IPS-20b (cell line): ENCODE measurements around the gene STK33.

Experiments
- H3K27ac ChIP-seq: one replicate; pipeline ENCODE4 v1.5.1; 2013; ENCODE audit warnings: low read length
- H3K27me3 ChIP-seq: 2 replicates; pipeline ENCODE4 v1.6.1; 2013; ENCODE audit warnings: mild to moderate bottlenecking, low read length, inconsistent platforms; ENCODE audit not compliant: insufficient read depth
- H3K36me3 ChIP-seq: 2 replicates; pipeline ENCODE4 v1.6.1; 2013; ENCODE audit warnings: low read depth, mild to moderate bottlenecking, inconsistent platforms, low read length, moderate library complexity; ENCODE audit not compliant: insufficient read depth
- H3K4me1 ChIP-seq: 2 replicates; pipeline ENCODE4 v1.6.1; 2013; ENCODE audit warnings: mild to moderate bottlenecking, control low read depth, inconsistent platforms, low read length, moderate library complexity; ENCODE audit not compliant: insufficient read depth
- H3K4me3 ChIP-seq: 2 replicates; pipeline ENCODE4 v1.5.1; 2013; ENCODE audit warnings: mild to moderate bottlenecking, low read length, inconsistent platforms
- H3K9ac ChIP-seq: 2 replicates; pipeline ENCODE4 v1.6.1; 2013; ENCODE audit warnings: low read depth, mild to moderate bottlenecking, inconsistent platforms, low read length, moderate library complexity
- H3K9me3 ChIP-seq: 2 replicates; pipeline ENCODE4 v1.6.1; 2013; ENCODE audit warnings: mild to moderate bottlenecking, low read depth, low read length, inconsistent platforms; ENCODE audit not compliant: insufficient read depth

STK33 gene

GRCh38 chr11:8617063-8617462 is 23.0 kb upstream of the STK33 start:
- H3K27ac ChIP-seq, result no peak overlapping the region
- H3K9ac ChIP-seq, result no peak overlapping the region
- H3K36me3 ChIP-seq, result peaks cover 22% of the 10 kb centered on the region
- no peaks in the 10 kb centered on the region for H3K9me3 ChIP-seq
- no peaks in the 10 kb centered on the region for H3K27me3 ChIP-seq
- no peak overlapping the region for H3K4me3 ChIP-seq
- no peaks in the 10 kb centered on the region for H3K4me1 ChIP-seq

GRCh38 chr11:8615291-8616032 is 21.4 kb upstream of the STK33 start:
- no peak overlapping the region for H3K9ac ChIP-seq
- H3K27ac ChIP-seq, result no peak overlapping the region
- H3K4me3 ChIP-seq, result no peak overlapping the region
- H3K4me1 ChIP-seq, result no peaks in the 10 kb centered on the region
- H3K36me3 ChIP-seq, result peaks cover 9% of the 10 kb centered on the region
- no peaks in the 10 kb centered on the region for H3K9me3 ChIP-seq
- H3K27me3 ChIP-seq, result no peaks in the 10 kb centered on the region

- no peaks in the 10 kb centered on the region for H3K9me3 ChIP-seq
- H3K4me3 ChIP-seq, result no peak overlapping the region
- H3K27me3 ChIP-seq, result no peaks in the 10 kb centered on the region
- no peak overlapping the region for H3K27ac ChIP-seq
- peaks cover 9% of the 10 kb centered on the region for H3K36me3 ChIP-seq
- H3K4me1 ChIP-seq, result no peaks in the 10 kb centered on the region
- H3K9ac ChIP-seq, result no peak overlapping the region
Measured at GRCh38 chr11:8614497-8614896, 20.5 kb upstream of the STK33 start.

GRCh38 chr11:8613036-8613435 is 19.0 kb upstream of the STK33 start:
- no peaks in the 10 kb centered on the region for H3K27me3 ChIP-seq
- H3K36me3 ChIP-seq, result peaks cover 9% of the 10 kb centered on the region
- H3K4me3 ChIP-seq, result no peak overlapping the region
- H3K9ac ChIP-seq, result no peak overlapping the region
- no peaks in the 10 kb centered on the region for H3K4me1 ChIP-seq
- H3K27ac ChIP-seq, result no peak overlapping the region
- no peaks in the 10 kb centered on the region for H3K9me3 ChIP-seq

DNA sequence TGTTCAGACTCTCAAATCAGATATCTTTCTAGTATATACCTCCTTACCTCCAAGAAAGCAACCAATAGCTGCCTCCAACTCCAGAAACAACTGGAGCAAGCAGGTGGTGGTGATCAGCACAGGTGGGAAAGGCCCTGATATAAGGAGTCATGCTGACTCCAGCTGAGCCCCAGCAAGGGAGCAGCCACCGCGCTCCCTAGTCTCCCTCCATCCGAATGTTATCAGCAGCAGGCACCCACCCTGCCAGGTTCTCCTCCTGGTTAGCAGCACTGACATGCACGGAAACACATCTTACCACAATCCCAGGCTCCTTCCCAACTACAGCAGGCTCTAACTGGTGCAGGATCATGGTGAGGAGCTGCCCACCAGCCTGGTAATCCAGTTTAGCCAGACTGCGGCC is 18.5 kb upstream of the STK33 start:
- Histone ChIP-seq H3K4me1 (no peaks in the 10 kb centered on the region), H3K36me3 (peaks cover 5% of the 10 kb centered on the region), H3K27me3 (no peaks in the 10 kb centered on the region), H3K27ac (no peak overlapping the region), H3K9ac (no peak overlapping the region), H3K4me3 (no peak overlapping the region), H3K9me3 (no peaks in the 10 kb centered on the region)

GRCh38 chr11:8610532-8611116 is 16.6 kb upstream of the STK33 start:
- H3K4me3 ChIP-seq, result no peak overlapping the region
- no peaks in the 10 kb centered on the region for H3K4me1 ChIP-seq
- no peaks in the 10 kb centered on the region for H3K9me3 ChIP-seq
- no peaks in the 10 kb centered on the region for H3K36me3 ChIP-seq
- no peak overlapping the region for H3K9ac ChIP-seq
- H3K27ac ChIP-seq, result no peak overlapping the region
- no peaks in the 10 kb centered on the region for H3K27me3 ChIP-seq

GRCh38 chr11:8608652-8609051 is 14.6 kb upstream of the STK33 start:
- H3K4me3 ChIP-seq, result no peak overlapping the region
- no peaks in the 10 kb centered on the region; the same call in 1 of the 2 replicates for H3K27me3 ChIP-seq
- no peaks in the 10 kb centered on the region for H3K36me3 ChIP-seq
- H3K4me1 ChIP-seq, result no peaks in the 10 kb centered on the region
- no peaks in the 10 kb centered on the region for H3K9me3 ChIP-seq
- H3K27ac ChIP-seq, result no peak overlapping the region
- H3K9ac ChIP-seq, result no peak overlapping the region

DNA sequence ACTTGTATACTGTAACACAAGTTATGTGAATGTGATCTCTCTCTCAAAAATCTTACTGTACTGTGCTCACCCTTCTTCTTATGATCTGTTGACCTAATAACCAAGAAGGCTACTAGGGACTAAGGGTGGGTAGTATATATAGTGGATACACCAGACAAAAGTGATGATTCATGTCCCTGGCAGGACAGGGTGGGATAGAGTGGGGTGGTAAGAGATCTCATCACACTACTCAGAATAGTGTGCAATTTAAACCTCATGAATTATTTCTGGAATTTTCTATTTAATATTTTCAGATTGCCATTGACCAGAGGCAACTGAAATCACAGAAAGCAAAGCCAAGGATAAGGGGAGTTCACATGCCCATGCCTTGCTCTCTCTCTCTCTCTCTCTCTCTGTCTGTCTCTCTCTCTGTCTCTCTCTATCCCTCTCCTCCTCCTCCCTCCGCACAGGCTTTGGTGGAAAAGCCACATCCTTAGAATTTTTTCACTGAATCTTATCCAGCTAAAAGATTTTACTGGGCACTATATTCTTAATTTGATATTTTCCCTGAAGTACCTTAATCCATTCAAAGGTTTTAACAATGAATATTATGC is 12.0 kb upstream of the STK33 start:
- H3K36me3 ChIP-seq, result no peaks in the 10 kb centered on the region
- no peak overlapping the region for H3K9ac ChIP-seq
- H3K9me3 ChIP-seq, result no peaks in the 10 kb centered on the region
- H3K27me3 ChIP-seq, result no peaks in the 10 kb centered on the region; the same call in 1 of the 2 replicates
- no peak overlapping the region for H3K27ac ChIP-seq
- H3K4me1 ChIP-seq, result no peaks in the 10 kb centered on the region
- H3K4me3 ChIP-seq, result no peak overlapping the region

GRCh38 chr11:8604078-8604723 is 10.2 kb upstream of the STK33 start:
- no peaks in the 10 kb centered on the region for H3K36me3 ChIP-seq
- H3K4me1 ChIP-seq, result no peaks in the 10 kb centered on the region
- no peak overlapping the region for H3K27ac ChIP-seq
- no peaks in the 10 kb centered on the region; the same call in 1 of the 2 replicates for H3K27me3 ChIP-seq
- H3K9me3 ChIP-seq, result no peaks in the 10 kb centered on the region
- no peak overlapping the region for H3K9ac ChIP-seq
- no peak overlapping the region for H3K4me3 ChIP-seq

DNA sequence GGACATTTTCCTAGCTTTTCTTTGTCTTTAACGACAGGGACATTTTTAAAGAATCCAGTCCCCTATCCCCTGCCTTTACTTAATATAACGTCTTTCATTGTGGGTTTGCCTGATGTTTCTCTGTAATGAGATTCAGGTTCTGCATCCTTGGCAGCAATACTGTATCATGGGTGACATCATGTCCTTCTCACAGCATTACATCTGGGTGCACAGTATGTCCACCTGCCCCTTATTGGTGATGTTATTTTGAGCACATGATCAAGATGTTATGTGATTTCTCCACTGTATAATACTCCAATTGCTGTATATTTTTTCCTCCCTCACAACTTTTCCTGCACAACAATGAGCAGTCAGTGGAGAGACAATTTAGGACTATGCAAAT is 9.7 kb upstream of the STK33 start:
- Histone ChIP-seq H3K9me3 (no peaks in the 10 kb centered on the region), H3K4me1 (no peaks in the 10 kb centered on the region)

GRCh38 chr11:8601376-8602133 is 7.5 kb upstream of the STK33 start:
- Histone ChIP-seq H3K27ac (no peak overlapping the region), H3K4me1 (no peaks in the 10 kb centered on the region), H3K9ac (no peak overlapping the region), H3K27me3 (no peaks in the 10 kb centered on the region; the same call in 1 of the 2 replicates), H3K36me3 (no peaks in the 10 kb centered on the region), H3K9me3 (no peaks in the 10 kb centered on the region), H3K4me3 (no peak overlapping the region)

More for the DNA sequence above, 9.7 kb upstream of the STK33 start:
- H3K27ac ChIP-seq, result no peak overlapping the region
- no peaks in the 10 kb centered on the region; the same call in 1 of the 2 replicates for H3K27me3 ChIP-seq
- no peak overlapping the region for H3K9ac ChIP-seq
- H3K4me3 ChIP-seq, result no peak overlapping the region
- H3K36me3 ChIP-seq, result no peaks in the 10 kb centered on the region
